ENCODE measurements around the gene NR2E3.

DNA sequence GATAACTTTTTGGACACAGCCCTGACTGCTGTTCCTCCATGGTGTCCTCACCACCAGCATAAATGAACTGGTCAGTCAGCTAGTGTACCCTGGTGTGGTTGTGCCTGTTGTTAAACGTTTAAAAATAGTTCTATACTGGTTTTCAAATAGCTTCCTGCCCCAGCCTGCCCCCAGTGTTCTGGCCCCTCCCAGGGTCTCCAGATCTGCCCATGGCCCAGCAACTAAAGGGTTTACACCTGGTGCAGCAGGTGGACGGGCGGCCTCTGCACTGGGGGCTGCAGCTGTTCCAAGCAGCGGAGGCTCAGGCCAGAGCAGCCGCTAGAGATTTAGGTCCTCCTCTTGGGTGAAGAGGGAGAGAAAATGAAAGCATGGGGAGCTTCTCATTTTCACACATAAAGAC, 6.1 kb upstream of the NR2E3 start:
- TF ChIP-seq RAD21 (IDR thresholded peaks at IDR 0.05) (no peak), JUND (IDR thresholded peaks at IDR 0.05) (no peak), HNF4G (IDR thresholded peaks at IDR 0.05) (no peak), SP1 (IDR thresholded peaks at IDR 0.05) (no peak), TAF1 (conservative IDR thresholded peaks at IDR 0.05) (no peak), GABPA (IDR thresholded peaks at IDR 0.05 in 1 of 2, conservative IDR thresholded peaks at IDR 0.05 in 1 of 2) (no peak), EGR1 (IDR thresholded peaks at IDR 0.05; ENCODE audit: low read depth in 2 of 2) (no peak), NR2F2 (IDR thresholded peaks at IDR 0.05) (no peak), YY1 (IDR thresholded peaks at IDR 0.05) (no peak), FOXA1 (IDR thresholded peaks at IDR 0.05) (no peak)
- TF ChIP-seq, protein P1, sequence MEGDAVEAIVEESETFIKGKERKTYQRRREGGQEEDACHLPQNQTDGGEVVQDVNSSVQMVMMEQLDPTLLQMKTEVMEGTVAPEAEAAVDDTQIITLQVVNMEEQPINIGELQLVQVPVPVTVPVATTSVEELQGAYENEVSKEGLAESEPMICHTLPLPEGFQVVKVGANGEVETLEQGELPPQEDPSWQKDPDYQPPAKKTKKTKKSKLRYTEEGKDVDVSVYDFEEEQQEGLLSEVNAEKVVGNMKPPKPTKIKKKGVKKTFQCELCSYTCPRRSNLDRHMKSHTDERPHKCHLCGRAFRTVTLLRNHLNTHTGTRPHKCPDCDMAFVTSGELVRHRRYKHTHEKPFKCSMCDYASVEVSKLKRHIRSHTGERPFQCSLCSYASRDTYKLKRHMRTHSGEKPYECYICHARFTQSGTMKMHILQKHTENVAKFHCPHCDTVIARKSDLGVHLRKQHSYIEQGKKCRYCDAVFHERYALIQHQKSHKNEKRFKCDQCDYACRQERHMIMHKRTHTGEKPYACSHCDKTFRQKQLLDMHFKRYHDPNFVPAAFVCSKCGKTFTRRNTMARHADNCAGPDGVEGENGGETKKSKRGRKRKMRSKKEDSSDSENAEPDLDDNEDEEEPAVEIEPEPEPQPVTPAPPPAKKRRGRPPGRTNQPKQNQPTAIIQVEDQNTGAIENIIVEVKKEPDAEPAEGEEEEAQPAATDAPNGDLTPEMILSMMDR (IDR thresholded peaks at IDR 0.05; ENCODE audit: low read depth, low read length, missing input control), result no peak
- TF ChIP-seq, protein P2, sequence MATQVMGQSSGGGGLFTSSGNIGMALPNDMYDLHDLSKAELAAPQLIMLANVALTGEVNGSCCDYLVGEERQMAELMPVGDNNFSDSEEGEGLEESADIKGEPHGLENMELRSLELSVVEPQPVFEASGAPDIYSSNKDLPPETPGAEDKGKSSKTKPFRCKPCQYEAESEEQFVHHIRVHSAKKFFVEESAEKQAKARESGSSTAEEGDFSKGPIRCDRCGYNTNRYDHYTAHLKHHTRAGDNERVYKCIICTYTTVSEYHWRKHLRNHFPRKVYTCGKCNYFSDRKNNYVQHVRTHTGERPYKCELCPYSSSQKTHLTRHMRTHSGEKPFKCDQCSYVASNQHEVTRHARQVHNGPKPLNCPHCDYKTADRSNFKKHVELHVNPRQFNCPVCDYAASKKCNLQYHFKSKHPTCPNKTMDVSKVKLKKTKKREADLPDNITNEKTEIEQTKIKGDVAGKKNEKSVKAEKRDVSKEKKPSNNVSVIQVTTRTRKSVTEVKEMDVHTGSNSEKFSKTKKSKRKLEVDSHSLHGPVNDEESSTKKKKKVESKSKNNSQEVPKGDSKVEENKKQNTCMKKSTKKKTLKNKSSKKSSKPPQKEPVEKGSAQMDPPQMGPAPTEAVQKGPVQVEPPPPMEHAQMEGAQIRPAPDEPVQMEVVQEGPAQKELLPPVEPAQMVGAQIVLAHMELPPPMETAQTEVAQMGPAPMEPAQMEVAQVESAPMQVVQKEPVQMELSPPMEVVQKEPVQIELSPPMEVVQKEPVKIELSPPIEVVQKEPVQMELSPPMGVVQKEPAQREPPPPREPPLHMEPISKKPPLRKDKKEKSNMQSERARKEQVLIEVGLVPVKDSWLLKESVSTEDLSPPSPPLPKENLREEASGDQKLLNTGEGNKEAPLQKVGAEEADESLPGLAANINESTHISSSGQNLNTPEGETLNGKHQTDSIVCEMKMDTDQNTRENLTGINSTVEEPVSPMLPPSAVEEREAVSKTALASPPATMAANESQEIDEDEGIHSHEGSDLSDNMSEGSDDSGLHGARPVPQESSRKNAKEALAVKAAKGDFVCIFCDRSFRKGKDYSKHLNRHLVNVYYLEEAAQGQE (IDR thresholded peaks at IDR 0.05), result no peak
- TF ChIP-seq, protein P3, sequence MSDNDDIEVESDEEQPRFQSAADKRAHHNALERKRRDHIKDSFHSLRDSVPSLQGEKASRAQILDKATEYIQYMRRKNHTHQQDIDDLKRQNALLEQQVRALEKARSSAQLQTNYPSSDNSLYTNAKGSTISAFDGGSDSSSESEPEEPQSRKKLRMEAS (IDR thresholded peaks at IDR 0.05), result no peak
- TF ChIP-seq, protein P4, sequence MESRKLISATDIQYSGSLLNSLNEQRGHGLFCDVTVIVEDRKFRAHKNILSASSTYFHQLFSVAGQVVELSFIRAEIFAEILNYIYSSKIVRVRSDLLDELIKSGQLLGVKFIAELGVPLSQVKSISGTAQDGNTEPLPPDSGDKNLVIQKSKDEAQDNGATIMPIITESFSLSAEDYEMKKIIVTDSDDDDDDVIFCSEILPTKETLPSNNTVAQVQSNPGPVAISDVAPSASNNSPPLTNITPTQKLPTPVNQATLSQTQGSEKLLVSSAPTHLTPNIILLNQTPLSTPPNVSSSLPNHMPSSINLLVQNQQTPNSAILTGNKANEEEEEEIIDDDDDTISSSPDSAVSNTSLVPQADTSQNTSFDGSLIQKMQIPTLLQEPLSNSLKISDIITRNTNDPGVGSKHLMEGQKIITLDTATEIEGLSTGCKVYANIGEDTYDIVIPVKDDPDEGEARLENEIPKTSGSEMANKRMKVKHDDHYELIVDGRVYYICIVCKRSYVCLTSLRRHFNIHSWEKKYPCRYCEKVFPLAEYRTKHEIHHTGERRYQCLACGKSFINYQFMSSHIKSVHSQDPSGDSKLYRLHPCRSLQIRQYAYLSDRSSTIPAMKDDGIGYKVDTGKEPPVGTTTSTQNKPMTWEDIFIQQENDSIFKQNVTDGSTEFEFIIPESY (IDR thresholded peaks at IDR 0.05), result no peak
